ENCODE measurements around the gene GAK. TPM values are rescaled to one million over a fixed set of nuclear protein-coding genes. Genes with fewer than 3 reads are reported as not detected.
A peak's percentile ranks its signal among the peaks of the same experiment; 100 is the strongest.

Gene GAK
- total and polyA plus RNA-seq, 2 of the 13 experiments (the other 11 are each of a cell fraction or from before 2014, with no cell fraction given) = 17.5 to 44.3 TPM

GRCh38 chr4:930028-930551 lies 2.0 kb downstream of the GAK start (continued):
- TF ChIP-seq SATB2 (CRISPR knock-in tag; IDR thresholded peaks at IDR 0.05) (no peak), ZNF724P (CRISPR knock-in tag; IDR thresholded peaks at IDR 0.05; ENCODE audit: borderline replicate concordance) (no peak), ZNF335 (CRISPR knock-in tag; IDR thresholded peaks at IDR 0.05) (no peak), ZNF510 (CRISPR knock-in tag; IDR thresholded peaks at IDR 0.05; ENCODE audit: low read depth) (no peak), FOXP1 (IDR thresholded peaks at IDR 0.05) (no peak), FOXP1 (CRISPR knock-in tag; IDR thresholded peaks at IDR 0.05) (peak; percentile 35; the same call in 1 of the 2 replicates), SPEN (CRISPR knock-in tag; IDR thresholded peaks at IDR 0.05; ENCODE audit: low read depth) (no peak), RBM39 (IDR thresholded peaks at IDR 0.05; ENCODE audit: low read depth, low read length, poor library complexity, severe bottlenecking) (no peak), FOXP4 (CRISPR knock-in tag; IDR thresholded peaks at IDR 0.05) (no peak), GFI1 (CRISPR knock-in tag; IDR thresholded peaks at IDR 0.05; ENCODE audit: borderline replicate concordance) (0 out of 2 replicates have a peak, but pooled peaks have one; percentile 28), SIX1 (CRISPR knock-in tag; IDR thresholded peaks at IDR 0.05; ENCODE audit: borderline replicate concordance) (peak; percentile 91), FOXA3 (CRISPR knock-in tag; IDR thresholded peaks at IDR 0.05) (peak; percentile 98), RFXANK (CRISPR knock-in tag; IDR thresholded peaks at IDR 0.05) (no peak), KDM6A (CRISPR knock-in tag; IDR thresholded peaks at IDR 0.05; ENCODE audit: low read depth) (no peak), FOXK1 (CRISPR knock-in tag; IDR thresholded peaks at IDR 0.05; ENCODE audit: borderline replicate concordance, low read depth) (peak; percentile 33; the same call in 1 of the 2 replicates), HDAC2 (CRISPR knock-in tag; IDR thresholded peaks at IDR 0.05) (no peak)
- TF ChIP-seq, protein P1, sequence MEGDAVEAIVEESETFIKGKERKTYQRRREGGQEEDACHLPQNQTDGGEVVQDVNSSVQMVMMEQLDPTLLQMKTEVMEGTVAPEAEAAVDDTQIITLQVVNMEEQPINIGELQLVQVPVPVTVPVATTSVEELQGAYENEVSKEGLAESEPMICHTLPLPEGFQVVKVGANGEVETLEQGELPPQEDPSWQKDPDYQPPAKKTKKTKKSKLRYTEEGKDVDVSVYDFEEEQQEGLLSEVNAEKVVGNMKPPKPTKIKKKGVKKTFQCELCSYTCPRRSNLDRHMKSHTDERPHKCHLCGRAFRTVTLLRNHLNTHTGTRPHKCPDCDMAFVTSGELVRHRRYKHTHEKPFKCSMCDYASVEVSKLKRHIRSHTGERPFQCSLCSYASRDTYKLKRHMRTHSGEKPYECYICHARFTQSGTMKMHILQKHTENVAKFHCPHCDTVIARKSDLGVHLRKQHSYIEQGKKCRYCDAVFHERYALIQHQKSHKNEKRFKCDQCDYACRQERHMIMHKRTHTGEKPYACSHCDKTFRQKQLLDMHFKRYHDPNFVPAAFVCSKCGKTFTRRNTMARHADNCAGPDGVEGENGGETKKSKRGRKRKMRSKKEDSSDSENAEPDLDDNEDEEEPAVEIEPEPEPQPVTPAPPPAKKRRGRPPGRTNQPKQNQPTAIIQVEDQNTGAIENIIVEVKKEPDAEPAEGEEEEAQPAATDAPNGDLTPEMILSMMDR (CRISPR knock-in tag; IDR thresholded peaks at IDR 0.05) = no peak
